Cardiac muscle cell (in vitro differentiated cells and primary cell): Measurements from ENCODE around the gene IFNGR1. TPM values are rescaled to one million over a fixed set of nuclear protein-coding genes. Genes with fewer than 3 reads are reported as not detected.

Experiments
- DNase-seq, 2 donors: peaks; one replicate each; pipeline versions ENCODE4 v3.0.0 to v3.0.0-alpha.2; 2010 to 2017; ENCODE audit warnings: low read depth in 1 of 2, low spot score in 1 of 2
- H3K27ac ChIP-seq: fragments of 200-600 bp; sonication (generic); 2 replicates; pipeline ENCODE4 v1.5.1; 2016
- H3K27me3 ChIP-seq: fragments of 200-600 bp; sonication (generic); 2 replicates; pipeline ENCODE4 v1.6.0; 2016; ENCODE audit warnings: control low read depth
- H3K36me3 ChIP-seq: fragments of 200-600 bp; sonication (generic); 2 replicates; pipeline ENCODE4 v1.5.1; 2016; ENCODE audit warnings: control low read depth
- H3K4me1 ChIP-seq: fragments of 200-600 bp; sonication (generic); 2 replicates; pipeline ENCODE4 v1.8.1; 2017; ENCODE audit warnings: low read depth, mild to moderate bottlenecking, mixed run types
- H3K4me3 ChIP-seq: fragments of 200-600 bp; sonication (generic); 2 replicates; pipeline ENCODE4 v1.5.1; 2016; ENCODE audit warnings: mild to moderate bottlenecking
- H3K9me3 ChIP-seq: fragments of 200-600 bp; sonication (generic); 2 replicates; pipeline ENCODE4 v1.5.1; 2017; ENCODE audit warnings: low read depth, mild to moderate bottlenecking, control low read depth
- CTCF ChIP-seq: IDR thresholded peaks from 2 replicates; pipeline ENCODE4 v1.5.1; 2012; ENCODE audit warnings: low read depth, mild to moderate bottlenecking, low read length
- polyA plus RNA-seq: library from polyadenylated mRNA; unstranded; fragments of >200 nt; fragmentation: Nextera tagmentation; extraction: Ambion mirVana; gene quantifications from 2 replicates; pipeline ENCODE4 v1.2.1, GENCODE V29; 2016
- total RNA-seq: library from RNA; depleted of rRNA; stranded (reverse); fragments of >200 nt; gene quantifications from 2 replicates; pipeline ENCODE4 v1.2.3, GENCODE V29; 2016

The IFNGR1 gene
- total and polyA plus RNA-seq, 2 experiments from 2014 or later, result 23.2 to 36.9 TPM

- no peaks in the 10 kb centered on the region for H3K4me1 ChIP-seq
- TF ChIP-seq CTCF, result no peak
- H3K27ac ChIP-seq, result no peak overlapping the region
- H3K27me3 ChIP-seq, result no peaks in the 10 kb centered on the region
- H3K36me3 ChIP-seq, result no peaks in the 10 kb centered on the region
- peaks cover 3% of the 10 kb centered on the region for H3K9me3 ChIP-seq
- no peak for DNase-seq
- H3K4me3 ChIP-seq, result no peak overlapping the region
Measured at GRCh38 chr6:137191670-137192069, 27.5 kb downstream of the IFNGR1 start.

- Histone ChIP-seq H3K27ac (no peak overlapping the region), H3K9me3 (peaks cover 3% of the 10 kb centered on the region), H3K36me3 (no peaks in the 10 kb centered on the region), H3K4me3 (no peak overlapping the region), H3K4me1 (no peaks in the 10 kb centered on the region), H3K27me3 (no peaks in the 10 kb centered on the region)
- DNase-seq, result no peak
- no peak for TF ChIP-seq CTCF
Measured at GRCh38 chr6:137191236-137191635, 27.9 kb downstream of the IFNGR1 start.

GRCh38 chr6:137190583-137191094, 28.5 kb downstream of the IFNGR1 start:
- H3K4me3 ChIP-seq, result no peak overlapping the region
- no peaks in the 10 kb centered on the region for H3K27me3 ChIP-seq
- no peak for DNase-seq
- H3K27ac ChIP-seq, result no peak overlapping the region
- TF ChIP-seq CTCF, result no peak
- no peaks in the 10 kb centered on the region for H3K36me3 ChIP-seq
- no peaks in the 10 kb centered on the region for H3K4me1 ChIP-seq
- H3K9me3 ChIP-seq, result peaks cover 3% of the 10 kb centered on the region

- Histone ChIP-seq H3K36me3 (no peaks in the 10 kb centered on the region), H3K27ac (no peak overlapping the region), H3K27me3 (no peaks in the 10 kb centered on the region), H3K4me1 (no peaks in the 10 kb centered on the region), H3K9me3 (peaks cover 3% of the 10 kb centered on the region), H3K4me3 (no peak overlapping the region)
- DNase-seq, result peak in 1 of 2 donors; percentile 7
- no peak for TF ChIP-seq CTCF
Measured at GRCh38 chr6:137188855-137189254, 30.3 kb downstream of the IFNGR1 start.

- no peaks in the 10 kb centered on the region for H3K4me1 ChIP-seq
- no peak overlapping the region for H3K4me3 ChIP-seq
- no peaks in the 10 kb centered on the region for H3K27me3 ChIP-seq
- DNase-seq, result no peak
- H3K36me3 ChIP-seq, result no peaks in the 10 kb centered on the region
- TF ChIP-seq CTCF, result no peak
- peaks cover 6% of the 10 kb centered on the region for H3K9me3 ChIP-seq
- H3K27ac ChIP-seq, result no peak overlapping the region
Measured at GRCh38 chr6:137185290-137185689, 33.9 kb downstream of the IFNGR1 start.

GRCh38 chr6:137182654-137183073, 36.5 kb downstream of the IFNGR1 start:
- Histone ChIP-seq H3K4me3 (no peak overlapping the region), H3K27me3 (no peaks in the 10 kb centered on the region), H3K9me3 (peaks cover 3% of the 10 kb centered on the region), H3K4me1 (no peaks in the 10 kb centered on the region), H3K27ac (no peak overlapping the region), H3K36me3 (no peaks in the 10 kb centered on the region)
- no peak for DNase-seq
- no peak for TF ChIP-seq CTCF
